ENCODE data around the gene CCDC7.
"Not testable (repeated sequence)": the region's sequence is repeated elsewhere in the genome, so short reads cannot be mapped to it uniquely, and the experiment has no call there.

The CCDC7 gene

GRCh38 chr10:32445740-32446535, at the start of gene CCDC7:
CCDC7 (plus strand) TSS chr10:32446140; CDS start chr10:32451643, 5,503 bp downstream.
- DNase-seq (ENCODE audit: low read depth in 2 of 2) = peak; percentile 65 to 70

GRCh38 chr10:32397163-32397562, 48.8 kb upstream of the CCDC7 start:
- DNase-seq (ENCODE audit: low read depth in 2 of 2) = not testable (repeated sequence)

- not testable (repeated sequence) for DNase-seq (ENCODE audit: low read depth in 2 of 2)
These were observed 46.2 kb upstream of the CCDC7 start for GRCh38 chr10:32399720-32400119.

- DNase-seq (ENCODE audit: low read depth in 2 of 2) = no peak
These were observed 45.0 kb upstream of the CCDC7 start for GRCh38 chr10:32400961-32401360.

GRCh38 chr10:32402499-32402898, 43.4 kb upstream of the CCDC7 start:
- no peak for DNase-seq (ENCODE audit: low read depth in 2 of 2)

- DNase-seq (ENCODE audit: low read depth in 2 of 2) = no peak
These were observed 42.8 kb upstream of the CCDC7 start for GRCh38 chr10:32403091-32403490.

- no peak for DNase-seq (ENCODE audit: low read depth in 2 of 2)
These were observed 37.2 kb upstream of the CCDC7 start for GRCh38 chr10:32408690-32409089.

- no peak for DNase-seq (ENCODE audit: low read depth in 2 of 2)
These were observed 36.2 kb upstream of the CCDC7 start for GRCh38 chr10:32409741-32410140.

GRCh38 chr10:32410569-32410968, 35.4 kb upstream of the CCDC7 start:
- DNase-seq (ENCODE audit: low read depth in 2 of 2) = no peak

GRCh38 chr10:32411797-32412498, 34.0 kb upstream of the CCDC7 start:
- DNase-seq (ENCODE audit: low read depth in 2 of 2) = no peak

GRCh38 chr10:32412499-32412853, 33.5 kb upstream of the CCDC7 start:
- DNase-seq (ENCODE audit: low read depth in 2 of 2) = no peak

GRCh38 chr10:32413513-32413912, 32.4 kb upstream of the CCDC7 start:
- DNase-seq (ENCODE audit: low read depth in 2 of 2) = no peak

GRCh38 chr10:32415361-32415760, 30.6 kb upstream of the CCDC7 start:
- no peak for DNase-seq (ENCODE audit: low read depth in 2 of 2)

GRCh38 chr10:32417911-32418547, 27.9 kb upstream of the CCDC7 start:
- DNase-seq (ENCODE audit: low read depth in 2 of 2) = no peak

GRCh38 chr10:32418572-32418971, 27.4 kb upstream of the CCDC7 start:
- no peak for DNase-seq (ENCODE audit: low read depth in 2 of 2)

GRCh38 chr10:32419615-32420014, 26.3 kb upstream of the CCDC7 start:
- DNase-seq (ENCODE audit: low read depth in 2 of 2) = no peak

GRCh38 chr10:32426186-32426585, 19.8 kb upstream of the CCDC7 start:
- no peak for DNase-seq (ENCODE audit: low read depth in 2 of 2)

GRCh38 chr10:32433542-32433941, 12.4 kb upstream of the CCDC7 start:
- no peak for DNase-seq (ENCODE audit: low read depth in 2 of 2)

- DNase-seq (ENCODE audit: low read depth in 2 of 2) = no peak
These were observed 9.7 kb upstream of the CCDC7 start for GRCh38 chr10:32436215-32436614.

- no peak for DNase-seq (ENCODE audit: low read depth in 2 of 2)
These were observed 8.6 kb upstream of the CCDC7 start for GRCh38 chr10:32437334-32437733.

- DNase-seq (ENCODE audit: low read depth in 2 of 2) = no peak
These were observed 904 bp upstream of the CCDC7 start for GRCh38 chr10:32445036-32445435.

GRCh38 chr10:32446536-32447406, 831 bp downstream of the CCDC7 start:
- DNase-seq (ENCODE audit: low read depth in 2 of 2) = no peak
